ENCODE results near the gene GRIK3.
"Not testable (repeated sequence)": the region's sequence is repeated elsewhere in the genome, so short reads cannot be mapped to it uniquely, and the experiment has no call there.

Gene GRIK3

GRCh38 chr1:36925251-36925650 is 109.1 kb downstream of the GRIK3 start:
- Histone ChIP-seq H3K27me3 (ENCODE audit: insufficient read depth, low read length) (no peaks in the 10 kb centered on the region), H2AFZ (ENCODE audit: low read depth, low read length) (no peak overlapping the region), H3K4me3 (ENCODE audit: low read length) (no peak overlapping the region), H3K9me3 (ENCODE audit: low read length) (no peaks in the 10 kb centered on the region), H3K36me3 (ENCODE audit: insufficient read depth, low read length) (no peaks in the 10 kb centered on the region), H3K4me1 (ENCODE audit: insufficient read depth, low read length) (no peaks in the 10 kb centered on the region)

GRCh38 chr1:36924282-36924811 is 110.0 kb downstream of the GRIK3 start:
- Histone ChIP-seq H3K27me3 (ENCODE audit: insufficient read depth, low read length) (no peaks in the 10 kb centered on the region), H3K4me3 (ENCODE audit: low read length) (no peak overlapping the region), H3K4me1 (ENCODE audit: insufficient read depth, low read length) (no peaks in the 10 kb centered on the region), H3K36me3 (ENCODE audit: insufficient read depth, low read length) (no peaks in the 10 kb centered on the region), H2AFZ (ENCODE audit: low read depth, low read length) (no peak overlapping the region), H3K9me3 (ENCODE audit: low read length) (no peaks in the 10 kb centered on the region)

- Histone ChIP-seq H3K27me3 (ENCODE audit: insufficient read depth, low read length) (no peaks in the 10 kb centered on the region), H2AFZ (ENCODE audit: low read depth, low read length) (no peak overlapping the region), H3K4me3 (ENCODE audit: low read length) (no peak overlapping the region), H3K36me3 (ENCODE audit: insufficient read depth, low read length) (no peaks in the 10 kb centered on the region), H3K9me3 (ENCODE audit: low read length) (no peaks in the 10 kb centered on the region), H3K4me1 (ENCODE audit: insufficient read depth, low read length) (no peaks in the 10 kb centered on the region)
Measured at GRCh38 chr1:36922593-36923426, 111.5 kb downstream of the GRIK3 start.

GRCh38 chr1:36922071-36922470 is 112.2 kb downstream of the GRIK3 start:
- Histone ChIP-seq H3K4me1 (ENCODE audit: insufficient read depth, low read length) (no peaks in the 10 kb centered on the region), H3K4me3 (ENCODE audit: low read length) (no peak overlapping the region), H3K36me3 (ENCODE audit: insufficient read depth, low read length) (no peaks in the 10 kb centered on the region), H3K27me3 (ENCODE audit: insufficient read depth, low read length) (no peaks in the 10 kb centered on the region), H3K9me3 (ENCODE audit: low read length) (no peaks in the 10 kb centered on the region), H2AFZ (ENCODE audit: low read depth, low read length) (no peak overlapping the region)

GRCh38 chr1:36920801-36921405 is 113.4 kb downstream of the GRIK3 start:
- H3K9me3 ChIP-seq (ENCODE audit: low read length), result no peaks in the 10 kb centered on the region
- no peak overlapping the region for H3K4me3 ChIP-seq (ENCODE audit: low read length)
- no peaks in the 10 kb centered on the region for H3K36me3 ChIP-seq (ENCODE audit: insufficient read depth, low read length)
- no peak overlapping the region for H2AFZ ChIP-seq (ENCODE audit: low read depth, low read length)
- H3K4me1 ChIP-seq (ENCODE audit: insufficient read depth, low read length), result no peaks in the 10 kb centered on the region
- no peaks in the 10 kb centered on the region for H3K27me3 ChIP-seq (ENCODE audit: insufficient read depth, low read length)

GRCh38 chr1:36920371-36920770 is 113.9 kb downstream of the GRIK3 start:
- H3K9me3 ChIP-seq (ENCODE audit: low read length), result no peaks in the 10 kb centered on the region
- no peak overlapping the region for H3K4me3 ChIP-seq (ENCODE audit: low read length)
- H3K36me3 ChIP-seq (ENCODE audit: insufficient read depth, low read length), result no peaks in the 10 kb centered on the region
- H3K4me1 ChIP-seq (ENCODE audit: insufficient read depth, low read length), result no peaks in the 10 kb centered on the region
- H3K27me3 ChIP-seq (ENCODE audit: insufficient read depth, low read length), result no peaks in the 10 kb centered on the region
- no peak overlapping the region for H2AFZ ChIP-seq (ENCODE audit: low read depth, low read length)

- H3K27me3 ChIP-seq (ENCODE audit: insufficient read depth, low read length), result no peaks in the 10 kb centered on the region
- H3K9me3 ChIP-seq (ENCODE audit: low read length), result no peaks in the 10 kb centered on the region
- no peak overlapping the region for H2AFZ ChIP-seq (ENCODE audit: low read depth, low read length)
- H3K36me3 ChIP-seq (ENCODE audit: insufficient read depth, low read length), result no peaks in the 10 kb centered on the region
- no peak overlapping the region for H3K4me3 ChIP-seq (ENCODE audit: low read length)
- no peaks in the 10 kb centered on the region for H3K4me1 ChIP-seq (ENCODE audit: insufficient read depth, low read length)
Measured at GRCh38 chr1:36919491-36920145, 114.7 kb downstream of the GRIK3 start.

- Histone ChIP-seq H3K36me3 (ENCODE audit: insufficient read depth, low read length) (no peaks in the 10 kb centered on the region), H3K9me3 (ENCODE audit: low read length) (no peaks in the 10 kb centered on the region), H3K4me3 (ENCODE audit: low read length) (no peak overlapping the region), H2AFZ (ENCODE audit: low read depth, low read length) (no peak overlapping the region), H3K27me3 (ENCODE audit: insufficient read depth, low read length) (peaks cover 7% of the 10 kb centered on the region), H3K4me1 (ENCODE audit: insufficient read depth, low read length) (no peaks in the 10 kb centered on the region)
Measured at GRCh38 chr1:36918604-36919003, 115.7 kb downstream of the GRIK3 start.

GRCh38 chr1:36916542-36916941 is 117.8 kb downstream of the GRIK3 start:
- H2AFZ ChIP-seq (ENCODE audit: low read depth, low read length); H3K4me1 ChIP-seq (ENCODE audit: insufficient read depth, low read length); H3K4me3 ChIP-seq (ENCODE audit: low read length); H3K27me3 ChIP-seq (ENCODE audit: insufficient read depth, low read length); H3K36me3 ChIP-seq (ENCODE audit: insufficient read depth, low read length); H3K9me3 ChIP-seq (ENCODE audit: low read length): not testable (repeated sequence)

- H3K36me3 ChIP-seq (ENCODE audit: insufficient read depth, low read length), result no peaks in the 10 kb centered on the region
- H3K4me3 ChIP-seq (ENCODE audit: low read length), result no peak overlapping the region
- no peak overlapping the region for H2AFZ ChIP-seq (ENCODE audit: low read depth, low read length)
- H3K27me3 ChIP-seq (ENCODE audit: insufficient read depth, low read length), result peaks cover 7% of the 10 kb centered on the region
- no peaks in the 10 kb centered on the region for H3K9me3 ChIP-seq (ENCODE audit: low read length)
- no peaks in the 10 kb centered on the region for H3K4me1 ChIP-seq (ENCODE audit: insufficient read depth, low read length)
Measured at GRCh38 chr1:36913484-36914060, 120.7 kb downstream of the GRIK3 start.

- H3K27me3 ChIP-seq (ENCODE audit: insufficient read depth, low read length), result peaks cover 7% of the 10 kb centered on the region
- H3K9me3 ChIP-seq (ENCODE audit: low read length), result no peaks in the 10 kb centered on the region
- H3K4me1 ChIP-seq (ENCODE audit: insufficient read depth, low read length), result no peaks in the 10 kb centered on the region
- H2AFZ ChIP-seq (ENCODE audit: low read depth, low read length), result no peak overlapping the region
- H3K4me3 ChIP-seq (ENCODE audit: low read length), result no peak overlapping the region
- H3K36me3 ChIP-seq (ENCODE audit: insufficient read depth, low read length), result no peaks in the 10 kb centered on the region
Measured at GRCh38 chr1:36913016-36913415, 121.3 kb downstream of the GRIK3 start.

GRCh38 chr1:36912365-36912865 is 121.9 kb downstream of the GRIK3 start:
- H3K9me3 ChIP-seq (ENCODE audit: low read length), result no peaks in the 10 kb centered on the region
- no peak overlapping the region for H2AFZ ChIP-seq (ENCODE audit: low read depth, low read length)
- no peaks in the 10 kb centered on the region for H3K36me3 ChIP-seq (ENCODE audit: insufficient read depth, low read length)
- H3K4me1 ChIP-seq (ENCODE audit: insufficient read depth, low read length), result no peaks in the 10 kb centered on the region
- H3K4me3 ChIP-seq (ENCODE audit: low read length), result no peak overlapping the region
- peaks cover 7% of the 10 kb centered on the region for H3K27me3 ChIP-seq (ENCODE audit: insufficient read depth, low read length)
